ENCODE results near the gene KAT8. TPM values are rescaled to one million over a fixed set of nuclear protein-coding genes. Genes with fewer than 3 reads are reported as not detected.

The KAT8 gene
- polyA plus RNA-seq, 3 donors: 34.5 to 136 (median 42.0) TPM

GRCh38 chr16:31073970-31074813, 43.3 kb upstream of the KAT8 start, which contains the start of the genes ZNF646 and ZNF668:
TSS of gene ZNF646 (plus strand) at chr16:31074422. CDS start at chr16:31076325, 1,903 bp downstream.
TSS of gene ZNF668 (minus strand) at chr16:31074240. CDS start at chr16:31064459, 9,781 bp downstream.
- Histone ChIP-seq H3K4me1 (ENCODE audit: control insufficient read depth in 1 of 2, insufficient read depth in 2 of 2, low read length in 2 of 2) (peaks cover 33 to 38% of the 10 kb centered on the region in 2 donors), H3K9me3 (replicated peaks in 1 of 2; ENCODE audit: control insufficient read depth in 1 of 2, insufficient read depth in 1 of 2, low read length in 2 of 2) (no peaks in the 10 kb centered on the region), H3K27me3 (ENCODE audit: control insufficient read depth in 2 of 2, insufficient read depth in 2 of 2, low read length in 2 of 2) (no peaks in the 10 kb centered on the region), H3K4me2 (replicated peaks; ENCODE audit: extremely low read depth, low read length, poor library complexity, severe bottlenecking) (peak within 1 kb of the TSS; percentile 99), H3K79me2 (ENCODE audit: insufficient read depth, low read length) (peaks cover 81% of the 10 kb centered on the region), H2AFZ (ENCODE audit: insufficient read depth, low read depth, low read length, poor library complexity, severe bottlenecking) (peak within 1 kb of the TSS; percentile 85), H4K20me1 (ENCODE audit: insufficient read depth, low read length) (peaks cover 54% of the 10 kb centered on the region), H3K27ac (ENCODE audit: low read depth in 1 of 2, low read length in 2 of 2) (peak within 1 kb of the TSS; percentile 97 to 100), H3K9ac (ENCODE audit: insufficient read depth, low read length, poor library complexity, severe bottlenecking) (peak within 1 kb of the TSS; percentile 96), H3K36me3 (replicated peaks in 1 of 2; ENCODE audit: control insufficient read depth in 1 of 2, insufficient read depth in 2 of 2, low read length in 2 of 2) (peaks cover 31 to 33% of the 10 kb centered on the region in 2 donors), H3K4me3 (replicated peaks in 1 of 3; ENCODE audit: low read depth in 2 of 3, low read length in 3 of 3) (peak within 1 kb of the TSS; percentile 92 to 98 (median 97))
- WGBS (ENCODE audit: insufficient coverage): under 1% methylated on average over 40 of the region's 48 CpGs
- H3K4me1 Mint-ChIP-seq: peaks cover 38% of the 10 kb centered on the region
- peak within 1 kb of the TSS; percentile 97 to 99 (median 98) for H3K27ac Mint-ChIP-seq
- H3K27me3 Mint-ChIP-seq (ENCODE audit: low read depth in 3 of 3): peaks cover 0 to 2% (median 1%) of the 10 kb centered on the region in 3 donors
- no peak for TF ChIP-seq CTCF (IDR thresholded peaks at IDR 0.05)
- peak within 1 kb of the TSS; percentile 90 to 97 for H3K4me3 Mint-ChIP-seq
- DNase-seq: peak; percentile 99 to 100 (median 100)
- intact Hi-C loops (cut with micrococcal nuclease): loop anchor here (1.0 to 2.0 kb wide), 4 partner anchors 21 to 41 kb away; partner anchors contain the start of genes STX4 (in 1 of the 2) and VKORC1 (in 1 of the 2)
- no peaks in the 10 kb centered on the region for H3K9me3 Mint-ChIP-seq
- H3K36me3 Mint-ChIP-seq: peaks cover 32 to 38% of the 10 kb centered on the region in 2 donors

GRCh38 chr16:31074814-31075183, 42.7 kb upstream of the KAT8 start:
- peaks cover 42% of the 10 kb centered on the region for H3K4me1 Mint-ChIP-seq
- no peak for TF ChIP-seq CTCF (IDR thresholded peaks at IDR 0.05)
- peak overlapping the region; percentile 97 to 100 for H3K27ac ChIP-seq (ENCODE audit: low read depth in 1 of 2, low read length in 2 of 2)
- peaks cover 84% of the 10 kb centered on the region for H3K79me2 ChIP-seq (ENCODE audit: insufficient read depth, low read length)
- peak overlapping the region; percentile 95 to 99 (median 97) for H3K27ac Mint-ChIP-seq
- H3K9me3 ChIP-seq (replicated peaks in 1 of 2; ENCODE audit: control insufficient read depth in 1 of 2, insufficient read depth in 1 of 2, low read length in 2 of 2): no peaks in the 10 kb centered on the region
- DNase-seq: peak in 2 of 3 donors; percentile 42 to 57
- H3K4me2 ChIP-seq (replicated peaks; ENCODE audit: extremely low read depth, low read length, poor library complexity, severe bottlenecking): peak overlapping the region; percentile 99
- intact Hi-C loops (cut with micrococcal nuclease): loop anchor here (1.0 to 2.0 kb wide), 3 partner anchors 20 to 41 kb away; partner anchors contain the start of genes STX4 (in 1 of the 2) and VKORC1 (in 1 of the 2)
- H4K20me1 ChIP-seq (ENCODE audit: insufficient read depth, low read length): peaks cover 60% of the 10 kb centered on the region
- H3K4me3 Mint-ChIP-seq: peak overlapping the region; percentile 90 to 97
- H3K36me3 ChIP-seq (replicated peaks in 1 of 2; ENCODE audit: control insufficient read depth in 1 of 2, insufficient read depth in 2 of 2, low read length in 2 of 2): peaks cover 37 to 39% of the 10 kb centered on the region in 2 donors
- H3K9me3 Mint-ChIP-seq: no peaks in the 10 kb centered on the region
- H3K4me1 ChIP-seq (ENCODE audit: control insufficient read depth in 1 of 2, insufficient read depth in 2 of 2, low read length in 2 of 2): peaks cover 36 to 42% of the 10 kb centered on the region in 2 donors
- 0% methylated on average over 5 of the region's 7 CpGs for WGBS (ENCODE audit: insufficient coverage)
- H3K4me3 ChIP-seq (replicated peaks in 1 of 3; ENCODE audit: low read depth in 2 of 3, low read length in 3 of 3): peak overlapping the region; percentile 92 to 98 (median 97)
- H2AFZ ChIP-seq (ENCODE audit: insufficient read depth, low read depth, low read length, poor library complexity, severe bottlenecking): peak overlapping the region; percentile 83
- H3K9ac ChIP-seq (ENCODE audit: insufficient read depth, low read length, poor library complexity, severe bottlenecking): peak overlapping the region; percentile 96
- H3K27me3 ChIP-seq (ENCODE audit: control insufficient read depth in 2 of 2, insufficient read depth in 2 of 2, low read length in 2 of 2): no peaks in the 10 kb centered on the region
- H3K36me3 Mint-ChIP-seq: peaks cover 38 to 44% of the 10 kb centered on the region in 2 donors
- H3K27me3 Mint-ChIP-seq (ENCODE audit: low read depth in 3 of 3): peaks cover 0 to 2% (median 1%) of the 10 kb centered on the region in 3 donors
